HepG2 (cell line): ENCODE measurements around the gene PPM1G. TPM values are rescaled to one million over a fixed set of nuclear protein-coding genes. Genes with fewer than 3 reads are reported as not detected.

ENCODE experiments used
- BORCS8-MEF2B ChIP-seq: sonication (generic); formaldehyde crosslinking; IDR thresholded peaks from 2 replicates; pipeline ENCODE4 v1.8.0; 2022; ENCODE audit warnings: mild to moderate bottlenecking, missing genetic modification reagents
- FOXA3 ChIP-seq: IDR thresholded peaks from 2 replicates; pipeline ENCODE4 v1.6.1; 2016; ENCODE audit warnings: missing genetic modification reagents, missing compliant biosample characterization
- GATAD1 ChIP-seq: IDR thresholded peaks from 2 replicates; pipeline ENCODE4 v1.6.1; 2016; ENCODE audit warnings: missing genetic modification reagents, missing compliant biosample characterization
- HES4 ChIP-seq: sonication (generic); formaldehyde crosslinking; IDR thresholded peaks from 2 replicates; pipeline ENCODE4 v1.9.0; 2021; ENCODE audit warnings: mild to moderate bottlenecking, missing genetic modification reagents, borderline replicate concordance
- KDM1A ChIP-seq: IDR thresholded peaks from 2 replicates; pipeline ENCODE4 v1.6.1; 2016; ENCODE audit warnings: missing compliant biosample characterization
- MEIS2 ChIP-seq: sonication (generic); formaldehyde crosslinking; IDR thresholded peaks from 2 replicates; pipeline ENCODE4 v1.9.0; 2021; ENCODE audit warnings: mild to moderate bottlenecking, missing genetic modification reagents
- NAIF1 ChIP-seq: sonication (generic); formaldehyde crosslinking; IDR thresholded peaks from 2 replicates; pipeline ENCODE4 v1.5.0; 2020; ENCODE audit warnings: mild to moderate bottlenecking, missing genetic modification reagents, borderline replicate concordance
- NCOA2 ChIP-seq: sonication (generic); formaldehyde crosslinking; IDR thresholded peaks from 2 replicates; pipeline ENCODE4 v1.8.0; 2022; ENCODE audit warnings: inconsistent platforms
- PTBP1 ChIP-seq: fragments of 200-400 bp; formaldehyde crosslinking; IDR thresholded peaks from 2 replicates; pipeline ENCODE4 v1.6.1; 2018; ENCODE audit warnings: low read length, low read depth; ENCODE audit not compliant: poor library complexity, severe bottlenecking
- TAF15 ChIP-seq: fragments of 200-400 bp; formaldehyde crosslinking; IDR thresholded peaks from one replicate; pipeline ENCODE4 v1.6.1; 2018; ENCODE audit warnings: mild to moderate bottlenecking, low read depth, low read length; ENCODE audit not compliant: poor library complexity, severe bottlenecking
- TBX3 ChIP-seq: fragments of 450-650 bp; IDR thresholded peaks from 2 replicates; pipeline ENCODE4 v1.6.1; 2017; ENCODE audit warnings: antibody characterized with exemption, mild to moderate bottlenecking, inconsistent platforms, borderline replicate concordance
- TEAD3 ChIP-seq: optimal IDR thresholded peaks from 2 replicates; pipeline ENCODE3; 2016; ENCODE audit warnings: borderline replicate concordance
- ZBTB34 ChIP-seq: sonication (generic); formaldehyde crosslinking; IDR thresholded peaks from 2 replicates; pipeline ENCODE4 v1.8.0; 2022; ENCODE audit warnings: mild to moderate bottlenecking, missing genetic modification reagents
- ZBTB38 ChIP-seq: sonication (generic); formaldehyde crosslinking; IDR thresholded peaks from 2 replicates; pipeline ENCODE4 v1.5.1; 2020; ENCODE audit warnings: mild to moderate bottlenecking, missing genetic modification reagents
- ZHX1 ChIP-seq: sonication (generic); formaldehyde crosslinking; IDR thresholded peaks from 2 replicates; pipeline ENCODE4 v1.8.1; 2022; ENCODE audit warnings: low read depth, mild to moderate bottlenecking, missing genetic modification reagents
- ZKSCAN1 ChIP-seq: fragments of 150-350 bp; IDR thresholded peaks from 2 replicates; pipeline ENCODE4 v1.6.1; 2014; ENCODE audit warnings: low read length
- ZNF281 ChIP-seq: sonication (generic); formaldehyde crosslinking; IDR thresholded peaks from 2 replicates; pipeline ENCODE4 v1.4.0; 2020; ENCODE audit warnings: missing genetic modification reagents, borderline replicate concordance
- ZNF350 ChIP-seq: sonication (generic); formaldehyde crosslinking; IDR thresholded peaks from 2 replicates; pipeline ENCODE4 v1.4.0; 2020; ENCODE audit warnings: mild to moderate bottlenecking, low read depth, missing genetic modification reagents, borderline replicate concordance
- ZNF484 ChIP-seq: sonication (generic); formaldehyde crosslinking; IDR thresholded peaks from 2 replicates; pipeline ENCODE4 v1.5.1; 2020; ENCODE audit warnings: mild to moderate bottlenecking, low read depth, missing genetic modification reagents, borderline replicate concordance
- ZNF788 ChIP-seq: sonication (generic); formaldehyde crosslinking; IDR thresholded peaks from 2 replicates; pipeline ENCODE4 v1.5.0; 2020; ENCODE audit warnings: mild to moderate bottlenecking, missing genetic modification reagents, borderline replicate concordance
- ZSCAN31 ChIP-seq: sonication (generic); formaldehyde crosslinking; IDR thresholded peaks from 2 replicates; pipeline ENCODE4 v1.5.0; 2020; ENCODE audit warnings: low read depth, mild to moderate bottlenecking, missing genetic modification reagents
- polyA plus RNA-seq, 8 experiments: library from polyadenylated mRNA; depleted of rRNA in 3 of 8; stranded (reverse) in 7 of 8; unstranded in 1 of 8; fragments of >200 nt; fragmentation: Illumina TruSeq in 4 of 8; extraction: Trizol in 4 of 8; gene quantifications; 2 replicates each; pipeline versions ENCODE4 v1.2.1 to v1.2.3, GENCODE V29; 2011 to 2016; ENCODE audit warnings: low read depth in 4 of 8, missing spikeins in 1 of 8, mixed read lengths in 1 of 8; ENCODE audit not compliant: insufficient read depth in 1 of 8
- total RNA-seq, 5 experiments: library from RNA; depleted of rRNA; stranded (reverse); fragments of >200 nt; fragmentation: Illumina TruSeq; extraction: Trizol; gene quantifications; 2 replicates each; pipeline ENCODE4 v1.2.3, GENCODE V29; 2016; ENCODE audit warnings: low read depth in 1 of 5

PPM1G gene
- total and polyA plus RNA-seq, 2 of the 13 experiments (the other 11 are each of a cell fraction or from before 2014, with no cell fraction given), result 58.2 to 213 TPM

GRCh38 chr2:27379836-27380625, 29.4 kb downstream of the PPM1G start (continued):
- TF ChIP-seq GATAD1, result no peak
- TF ChIP-seq ZNF484 (CRISPR knock-in tag), result no peak
- peak; percentile 28; the same call in 1 of the 2 replicates for TF ChIP-seq FOXA3 (CRISPR knock-in tag)
- peak; percentile 88; the same call in 1 of the 2 replicates for TF ChIP-seq HES4 (CRISPR knock-in tag)
- TF ChIP-seq ZNF281 (CRISPR knock-in tag), result peak; percentile 18; the same call in 1 of the 2 replicates
- TF ChIP-seq ZHX1, result peak; percentile 60; the same call in 1 of the 2 replicates
- TF ChIP-seq TBX3, result peak; percentile 53; the same call in 1 of the 2 replicates
- TF ChIP-seq ZNF350 (CRISPR knock-in tag), result no peak
- no peak for TF ChIP-seq ZKSCAN1
- 0 out of 2 replicates have a peak, but pooled peaks have one; percentile 20 for TF ChIP-seq ZBTB34 (CRISPR knock-in tag)
- no peak for TF ChIP-seq PTBP1
- 0 out of 2 replicates have a peak, but pooled peaks have one; percentile 46 for TF ChIP-seq MEIS2 (CRISPR knock-in tag)
- 0 out of 2 replicates have a peak, but pooled peaks have one; percentile 23 for TF ChIP-seq NAIF1 (CRISPR knock-in tag)
- TF ChIP-seq ZNF788 (CRISPR knock-in tag), result no peak
- no peak for TF ChIP-seq KDM1A (CRISPR knock-in tag)
- peak; percentile 21; the same call in 1 of the 2 replicates for TF ChIP-seq NCOA2
- TF ChIP-seq TEAD3 (CRISPR knock-in tag), result peak; percentile 5
- no peak; the same call in 1 of the 2 replicates for TF ChIP-seq BORCS8-MEF2B (CRISPR knock-in tag)
- 0 out of 2 replicates have a peak, but pooled peaks have one; percentile 11 for TF ChIP-seq ZSCAN31 (CRISPR knock-in tag)
- TF ChIP-seq TAF15, result no peak
- TF ChIP-seq ZBTB38 (CRISPR knock-in tag), result 0 out of 2 replicates have a peak, but pooled peaks have one; percentile 39
